Stimulated activated CD4-positive, alpha-beta T cell treated with anti-CD3 and anti-CD28 coated beads, Interleukin-1b, Interleukin-23, amount 100 ng/mL, for 1 hour (primary cell): ENCODE measurements around the gene LAMA2.

Experiments used
- DNase-seq, 2 donors: peaks; one replicate each; pipeline ENCODE4 v3.0.0-alpha.2; 2020; ENCODE audit warnings: low read depth in 2 of 2

The LAMA2 gene

DNA sequence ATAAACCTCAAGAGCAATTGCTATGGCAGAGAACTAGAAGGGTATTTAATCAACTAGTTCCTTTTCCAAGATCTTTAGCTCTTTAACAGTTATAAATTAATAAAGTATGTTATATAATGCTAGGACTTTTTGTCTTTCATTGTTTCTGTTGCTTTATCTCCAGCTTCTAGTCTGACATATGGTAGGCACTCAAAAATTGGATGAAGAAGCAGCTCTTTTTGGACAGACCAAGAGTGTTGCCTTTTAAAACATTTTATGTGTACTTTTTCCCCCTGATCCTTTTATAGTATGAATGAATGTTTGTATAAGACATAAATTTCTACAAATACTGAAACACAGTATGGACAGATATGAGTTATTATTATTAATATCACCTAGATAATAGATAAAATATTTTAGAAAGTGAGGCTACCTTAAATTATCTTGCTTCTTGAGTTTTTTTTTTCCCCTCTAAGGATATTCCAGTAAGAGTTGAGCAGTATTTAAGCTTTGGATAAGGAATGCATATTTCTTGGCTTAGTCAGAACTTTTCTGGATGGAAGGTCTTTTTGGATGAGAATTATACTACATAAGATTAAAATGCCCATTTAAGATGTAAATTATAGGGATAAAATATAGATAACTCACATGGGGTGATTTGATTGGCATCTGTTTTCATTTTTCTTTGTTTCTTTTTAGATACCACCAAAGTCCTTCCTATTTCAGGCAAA lies 16.6 kb downstream of the LAMA2 start:
- no peak for DNase-seq

DNA sequence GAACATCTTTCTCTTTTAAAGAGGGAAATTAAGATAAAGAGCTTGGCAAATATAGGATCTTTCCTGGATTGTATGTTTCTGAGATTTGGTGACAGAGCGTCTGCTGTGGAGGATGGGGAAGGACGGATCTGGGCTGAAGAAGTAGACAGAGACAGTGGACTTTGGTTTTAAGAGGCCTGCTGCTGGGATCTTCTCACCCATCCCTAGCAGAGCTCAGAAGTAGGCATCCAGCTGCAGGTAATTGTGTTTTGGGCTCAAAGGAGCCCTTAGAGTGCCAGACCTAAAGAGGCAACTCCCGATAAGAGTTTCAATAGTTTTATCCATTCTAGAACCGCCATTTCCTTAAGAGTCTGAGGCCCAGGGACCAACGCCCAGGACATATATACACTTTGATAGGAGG lies 20.8 kb downstream of the LAMA2 start:
- DNase-seq, result no peak

DNA sequence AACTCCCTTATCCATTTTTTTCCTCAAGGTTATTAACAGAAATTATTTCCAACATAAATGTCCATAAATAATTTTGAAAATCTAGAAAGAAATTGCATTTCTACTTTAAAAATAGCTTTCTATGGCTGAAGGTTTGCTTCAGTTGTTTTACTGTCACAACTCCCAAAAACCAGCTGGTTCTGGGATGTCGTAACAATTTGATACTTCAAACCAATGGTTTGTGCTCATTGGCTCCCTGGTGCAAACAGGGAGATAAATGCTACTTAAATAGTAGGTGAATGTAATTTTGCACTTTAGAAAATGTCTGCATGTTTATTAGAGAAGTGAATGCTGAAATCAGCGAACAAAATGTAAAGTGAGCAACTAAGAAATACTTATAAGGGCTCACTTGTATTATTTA lies 31.1 kb downstream of the LAMA2 start:
- DNase-seq, result no peak

DNA sequence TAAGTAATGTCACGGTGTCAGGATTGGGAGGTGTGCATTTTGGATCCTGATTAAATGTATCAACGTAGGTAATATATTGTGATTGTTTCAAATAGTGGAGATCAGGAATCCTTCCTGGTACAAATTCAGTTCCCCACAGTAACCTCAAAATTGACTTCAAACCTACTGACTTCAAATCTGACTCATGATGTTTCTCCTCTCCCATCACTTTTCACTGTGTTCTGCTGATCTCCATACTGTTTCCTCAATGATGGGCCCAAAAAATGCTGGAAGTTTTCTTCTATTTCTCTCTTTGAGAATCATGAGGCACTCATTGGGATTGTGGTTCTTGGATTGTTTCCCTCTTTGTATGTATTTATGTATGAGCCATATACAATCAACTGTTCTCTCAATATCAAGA lies 35.9 kb downstream of the LAMA2 start:
- no peak for DNase-seq

GRCh38 chr6:128919412-128920180 lies 36.7 kb downstream of the LAMA2 start:
- DNase-seq, result no peak

GRCh38 chr6:128925765-128926164 lies 42.8 kb downstream of the LAMA2 start:
- no peak for DNase-seq

GRCh38 chr6:128929869-128930268 lies 46.9 kb downstream of the LAMA2 start:
- no peak for DNase-seq

GRCh38 chr6:128930321-128930720 lies 47.4 kb downstream of the LAMA2 start:
- no peak for DNase-seq

- no peak for DNase-seq
Observed at GRCh38 chr6:128932061-128932460, 49.1 kb downstream of the LAMA2 start.

DNA sequence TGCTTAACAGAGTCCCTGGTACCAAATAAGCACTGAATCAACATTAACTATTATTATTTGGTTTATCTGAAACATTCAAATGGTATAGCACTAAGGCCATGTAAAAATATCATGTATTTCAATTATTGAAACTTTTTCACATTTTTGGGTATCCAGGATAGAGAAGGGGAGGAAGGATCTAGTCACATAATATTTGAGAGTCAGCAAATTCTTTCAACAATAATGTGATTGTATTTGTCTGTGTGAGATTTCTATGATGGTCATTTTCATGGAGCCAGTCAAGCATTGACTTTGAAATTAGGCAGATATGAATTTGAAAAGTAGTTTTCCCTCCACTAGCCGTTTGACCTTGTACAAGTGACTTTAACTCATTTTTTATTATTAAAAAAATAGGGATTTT lies 67.9 kb downstream of the LAMA2 start:
- DNase-seq, result no peak

GRCh38 chr6:128952902-128953301 lies 70.0 kb downstream of the LAMA2 start:
- DNase-seq, result no peak

DNA sequence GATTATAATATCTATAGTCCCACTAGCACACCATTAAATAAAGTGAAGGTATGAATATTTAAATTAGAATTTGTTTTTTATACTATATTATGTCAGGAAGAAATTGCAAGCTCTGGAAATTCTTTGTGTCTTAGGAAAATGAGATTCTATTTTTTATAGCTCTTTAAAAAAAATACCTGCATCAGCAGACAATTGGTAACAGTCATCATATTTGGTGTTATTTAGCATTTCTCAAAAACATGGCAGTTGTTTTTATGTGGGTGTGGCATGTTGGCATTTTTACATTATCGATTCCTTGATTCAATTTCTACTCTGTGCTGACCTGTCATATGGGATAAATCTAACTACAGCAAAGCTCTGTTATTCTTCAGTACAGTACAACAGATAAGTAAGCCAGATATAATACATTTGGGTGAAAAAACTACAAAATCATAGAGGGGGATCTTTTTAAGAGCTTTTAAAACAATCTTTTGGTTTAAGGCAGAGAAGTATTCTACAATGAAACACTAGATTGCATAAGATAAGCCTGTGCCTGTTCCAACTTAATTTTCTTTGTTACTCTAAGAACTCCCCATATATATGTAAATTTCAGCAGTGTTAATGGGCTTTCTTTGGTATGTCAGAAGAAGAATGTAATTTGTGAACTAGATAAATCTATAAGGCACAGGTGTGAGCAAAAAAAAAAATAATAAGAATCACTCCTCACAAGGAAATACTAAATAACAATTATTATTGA lies 71.5 kb downstream of the LAMA2 start:
- no peak for DNase-seq

DNA sequence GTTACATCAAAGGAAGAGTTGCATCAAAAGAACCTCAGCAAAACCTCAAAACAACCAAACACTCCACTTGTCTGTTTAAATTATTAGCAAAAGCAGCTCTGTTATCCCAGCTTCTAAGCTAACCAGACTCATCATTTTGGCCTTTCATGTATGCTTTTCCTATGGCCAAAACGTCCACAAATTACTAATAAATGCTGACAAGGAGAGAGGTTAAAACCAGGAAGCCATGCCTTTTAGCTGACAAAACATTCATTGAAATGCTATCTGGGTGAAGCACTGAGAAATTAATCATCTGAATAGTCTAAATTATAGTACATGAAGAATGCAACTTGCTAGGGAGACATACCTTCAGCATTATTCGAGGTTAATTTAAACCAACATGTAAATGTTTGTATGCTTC lies 80.6 kb downstream of the LAMA2 start:
- no peak for DNase-seq

DNA sequence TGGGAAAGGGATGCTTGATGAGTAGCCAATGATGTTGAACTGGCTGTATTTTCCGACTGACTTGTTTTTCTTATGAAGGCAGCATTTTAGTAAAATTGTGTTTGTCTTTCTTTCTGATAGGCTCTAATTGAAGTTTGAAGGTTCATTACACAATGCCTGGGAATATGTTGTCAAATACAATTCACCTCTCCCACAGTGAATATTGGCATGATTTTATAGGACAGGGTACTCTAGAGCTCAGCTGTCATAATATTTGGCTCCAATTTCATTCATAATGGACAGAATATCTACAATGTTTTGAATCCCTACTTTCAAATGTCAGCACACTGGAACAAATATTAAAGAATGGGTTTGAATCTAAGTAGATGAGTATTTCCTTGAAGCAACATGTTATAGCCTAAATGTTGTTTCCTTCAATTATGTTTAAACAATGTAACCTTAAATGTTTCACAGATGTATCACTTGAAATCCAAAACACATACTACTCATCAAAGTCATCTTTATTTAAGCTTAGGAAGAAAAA lies 81.4 kb downstream of the LAMA2 start:
- no peak for DNase-seq

DNA sequence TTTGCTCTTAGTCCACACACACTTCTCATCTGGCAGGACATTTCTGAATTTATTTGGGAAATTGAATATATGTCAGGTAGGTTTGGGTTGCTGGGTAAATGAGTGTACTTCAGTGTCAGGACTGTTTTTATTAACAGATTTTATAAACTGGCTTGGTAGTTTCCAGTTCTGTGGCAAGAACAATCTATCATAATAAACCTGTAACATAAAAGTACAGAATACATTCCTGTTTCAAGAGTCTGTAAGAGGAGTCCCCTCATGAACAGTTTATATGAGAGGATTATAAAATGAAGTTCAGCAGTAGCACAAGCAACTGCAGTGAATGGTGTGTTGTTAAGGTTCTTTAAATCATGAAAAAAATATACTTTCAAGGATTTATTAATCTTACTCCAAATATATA lies 81.8 kb downstream of the LAMA2 start:
- DNase-seq, result no peak

DNA sequence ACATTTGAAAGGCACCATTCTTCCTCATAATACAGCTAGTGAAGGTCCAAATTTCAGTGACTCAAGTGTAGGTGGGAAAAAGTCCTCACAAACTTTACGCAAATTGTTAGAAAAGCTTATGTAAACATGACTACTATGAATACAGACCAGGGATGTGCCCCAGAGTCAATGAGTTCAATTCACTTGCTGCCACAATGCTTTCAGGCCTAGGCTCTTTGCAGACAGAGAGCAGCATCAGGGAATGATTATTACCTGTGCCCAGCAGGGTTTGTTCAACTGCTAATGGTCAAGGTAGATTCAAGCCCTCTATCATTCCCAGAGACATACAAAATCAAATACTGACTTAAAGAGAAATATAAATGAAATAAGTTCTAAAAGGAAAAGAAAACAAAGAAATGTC lies 84.0 kb downstream of the LAMA2 start:
- no peak for DNase-seq

DNA sequence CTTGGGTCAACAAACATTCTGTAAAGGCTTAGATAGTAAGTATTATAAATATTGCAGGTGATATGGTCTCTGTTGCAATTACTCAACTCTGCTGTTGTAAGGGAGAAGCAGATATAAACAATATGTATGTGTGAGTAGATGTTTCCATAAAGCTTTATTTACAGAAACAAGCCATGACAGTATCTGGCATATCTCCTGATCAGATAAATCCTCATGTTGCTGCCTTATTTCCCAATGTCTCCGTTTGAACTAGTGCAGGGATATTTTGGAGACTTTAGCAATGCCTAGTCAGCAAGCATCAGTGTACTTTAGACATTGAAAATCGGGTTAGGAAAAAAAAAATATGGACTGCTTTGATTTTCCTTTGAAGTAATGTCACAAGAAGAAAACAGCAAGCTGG lies 96.1 kb downstream of the LAMA2 start:
- no peak for DNase-seq

DNA sequence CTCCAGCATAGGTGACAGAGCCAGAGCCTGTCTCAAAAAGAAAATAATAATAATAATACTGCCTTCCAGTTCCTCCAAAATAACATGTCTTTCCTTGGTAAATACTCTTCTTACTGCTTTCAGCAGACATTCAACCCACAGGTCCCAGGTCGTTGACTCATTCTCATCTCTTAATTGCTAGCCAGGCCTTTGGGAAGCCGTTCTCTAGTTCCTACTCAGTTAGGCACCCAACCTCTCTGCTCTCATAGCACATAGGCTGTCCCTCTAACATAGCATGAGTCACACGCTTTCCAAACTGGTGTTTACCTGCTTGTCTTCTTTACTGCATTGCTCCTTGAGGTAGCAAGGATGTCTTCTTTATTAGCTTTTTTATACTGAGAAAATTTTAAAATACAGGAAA lies 98.8 kb downstream of the LAMA2 start:
- DNase-seq, result no peak

DNA sequence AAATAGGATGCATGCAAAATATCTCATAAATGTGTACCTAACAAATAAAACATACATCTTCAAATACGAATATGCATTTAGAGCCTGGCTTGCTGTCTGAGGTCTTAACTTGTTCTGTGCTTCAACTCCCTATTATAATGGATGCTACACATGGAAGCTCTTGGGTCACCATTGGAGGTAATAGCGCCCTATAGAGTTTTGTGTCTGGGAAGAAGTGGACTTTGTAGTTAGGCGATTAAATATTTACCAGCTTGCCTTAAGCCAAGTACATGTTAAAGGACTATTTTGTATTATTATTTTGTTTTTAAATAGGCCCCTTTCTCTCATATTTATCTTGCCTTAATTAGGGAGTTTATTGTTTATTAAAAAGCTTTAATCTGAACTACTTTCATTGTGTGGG lies 107.4 kb downstream of the LAMA2 start:
- DNase-seq, result no peak

- DNase-seq, result no peak
Observed at GRCh38 chr6:128990915-128991314, 108.0 kb downstream of the LAMA2 start.

- DNase-seq, result no peak
Observed at GRCh38 chr6:128993166-128993565, 110.2 kb downstream of the LAMA2 start.

DNA sequence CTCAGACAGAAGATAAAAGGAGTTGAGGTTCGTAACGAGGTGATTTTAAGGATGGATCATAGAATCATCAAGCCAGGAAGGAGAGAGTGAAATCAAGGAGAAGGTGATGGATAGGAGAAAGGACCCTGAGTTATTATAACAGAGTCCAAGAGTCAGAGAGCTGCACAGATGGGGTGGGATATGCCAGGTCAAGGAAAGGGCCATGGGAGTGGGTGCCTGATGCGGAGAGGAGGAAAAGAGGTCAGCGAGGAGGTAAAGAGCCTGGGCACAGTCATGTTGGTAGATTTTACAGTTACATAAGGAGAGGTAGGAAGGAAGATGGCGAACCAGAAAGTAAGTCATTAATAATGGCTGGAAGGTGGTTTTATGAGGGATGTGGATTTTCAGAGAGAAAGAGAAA lies 114.9 kb downstream of the LAMA2 start:
- DNase-seq, result no peak
